Left forelimb (tissue), 1 donor: ENCODE results near the gene ZPBP2.
"Not testable (repeated sequence)": the region's sequence is repeated elsewhere in the genome, so short reads cannot be mapped to it uniquely, and the experiment has no call there.

Experiments used
- DNase-seq: peaks from one replicate; pipeline ENCODE4 v3.0.0-alpha.2; 2018; ENCODE audit warnings: low spot score

ZPBP2 gene

DNA sequence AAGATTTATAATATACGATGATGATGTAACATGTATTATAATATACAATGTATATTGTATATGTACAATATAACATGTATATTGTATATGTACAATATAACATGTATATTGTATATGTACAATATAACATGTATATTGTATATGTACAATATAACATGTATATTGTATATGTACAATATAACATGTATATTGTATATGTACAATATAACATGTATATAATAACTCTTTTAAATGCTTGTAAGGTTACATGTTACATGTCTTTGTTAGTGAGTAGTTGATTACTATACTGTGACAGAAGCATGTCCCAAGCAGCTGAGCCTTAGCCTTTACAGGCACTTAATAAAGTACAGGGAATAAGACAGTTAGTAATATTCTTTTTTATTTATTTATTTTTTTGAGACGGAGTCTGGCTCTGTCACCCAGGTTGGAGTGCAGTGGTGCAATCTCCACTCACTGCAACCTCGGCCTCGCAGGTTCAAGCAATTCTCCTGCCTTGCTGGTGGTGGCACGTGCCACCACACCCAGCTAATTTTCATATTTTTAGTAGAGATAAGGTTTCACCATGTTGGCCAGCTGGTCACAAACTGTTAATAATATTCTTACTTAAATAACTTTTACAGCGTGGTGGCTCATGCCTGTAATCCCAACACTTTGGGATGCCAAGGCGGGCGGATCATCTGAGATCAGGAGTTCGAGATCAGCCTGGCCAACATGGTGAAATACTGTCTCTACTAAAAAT is 11.9 kb upstream of the ZPBP2 start:
- DNase-seq, result not testable (repeated sequence)

DNA sequence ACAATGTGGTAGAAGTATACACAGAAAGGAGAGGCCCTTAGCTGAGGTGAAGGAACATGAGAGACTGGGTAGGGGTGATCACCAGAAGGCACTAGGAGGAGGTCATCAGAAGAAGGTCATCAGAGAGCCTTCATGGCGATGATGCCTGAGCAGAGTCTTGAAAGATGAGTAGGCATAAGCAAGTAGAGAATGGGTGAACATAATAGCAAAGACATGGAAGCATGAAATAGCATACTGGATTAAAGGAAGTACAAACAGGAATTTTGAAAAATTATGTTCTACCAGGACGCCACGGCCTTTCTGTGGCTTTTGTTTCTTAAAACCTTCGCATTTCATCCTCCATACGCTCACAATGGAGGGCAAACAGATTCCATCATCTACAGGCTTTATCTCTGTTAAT is 6.8 kb upstream of the ZPBP2 start:
- no peak for DNase-seq

DNA sequence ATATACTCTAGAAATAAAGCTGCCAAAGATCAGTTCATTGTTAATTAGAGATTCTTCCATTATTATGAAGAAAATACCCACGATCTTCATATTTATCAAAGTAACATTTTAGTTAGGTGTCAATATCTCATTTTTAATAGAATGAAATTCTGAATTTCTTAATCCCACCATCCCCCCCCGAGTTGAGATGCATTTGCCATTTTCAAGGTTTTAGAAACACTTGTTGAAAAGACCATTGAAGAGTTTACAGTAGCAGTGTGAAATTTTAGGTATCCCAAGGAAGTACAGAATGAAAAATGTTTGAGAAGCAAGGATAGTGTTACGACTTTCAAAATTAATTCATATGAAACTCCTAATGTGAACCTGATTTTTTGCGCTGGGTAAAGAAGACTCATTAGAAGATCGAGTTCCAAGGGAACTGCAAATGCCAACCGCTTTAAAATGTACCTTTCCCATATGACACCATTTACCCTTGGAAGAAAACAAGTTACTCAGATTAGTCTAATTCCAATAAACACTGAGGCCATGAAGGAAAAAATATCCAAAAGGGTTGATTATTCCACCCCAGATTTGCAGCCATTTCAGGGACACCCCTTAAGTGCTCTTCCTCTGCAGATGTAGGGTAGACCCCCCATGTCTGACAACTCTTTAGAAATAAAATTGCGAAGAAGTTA is 4.6 kb upstream of the ZPBP2 start:
- DNase-seq, result no peak

DNA sequence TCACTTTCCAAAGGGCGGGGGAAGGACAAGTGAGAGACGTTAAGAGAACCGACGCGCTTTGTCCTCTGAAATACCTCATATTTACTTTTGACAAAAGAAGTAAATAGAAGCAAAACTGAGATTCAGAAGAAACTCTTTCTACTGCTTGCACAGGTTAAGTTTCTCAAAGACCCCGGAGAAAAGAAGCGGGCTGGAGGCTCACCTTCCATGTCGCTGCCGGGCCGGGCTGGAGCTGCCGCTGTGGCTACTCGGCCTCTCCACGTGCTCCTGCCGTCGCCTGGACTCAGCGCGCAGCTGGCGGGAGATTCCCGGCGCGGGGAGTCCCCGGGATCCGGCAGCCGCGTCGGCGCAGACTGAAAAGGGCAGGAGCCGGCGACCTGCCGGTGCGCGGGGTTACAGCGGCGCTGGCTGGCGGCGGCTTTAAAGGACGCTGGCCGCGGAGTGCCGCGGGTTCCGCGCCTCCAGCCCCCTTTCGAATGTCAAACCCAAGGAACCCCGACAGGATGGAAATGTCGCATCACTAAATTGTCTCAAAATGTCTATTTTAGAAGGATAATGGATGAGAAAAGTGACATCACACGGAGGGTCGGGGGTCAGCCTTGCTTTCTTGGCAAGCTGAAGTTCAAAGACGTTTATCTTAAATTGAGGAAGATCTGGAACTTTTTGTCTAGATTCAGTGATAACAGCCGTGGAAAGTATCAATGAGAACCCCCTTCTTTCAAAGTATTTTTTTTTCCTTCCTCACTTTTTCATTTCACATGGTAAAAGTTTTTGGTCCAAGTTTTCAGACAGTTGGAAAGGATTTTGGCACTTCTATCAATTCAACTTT is 3.9 kb upstream of the ZPBP2 start, which contains the start of gene IKZF3:
IKZF3 (minus strand) TSS at position 395 of the 829 bp plus-strand sequence; CDS start at position 209, 186 bp downstream.
- no peak for DNase-seq

DNA sequence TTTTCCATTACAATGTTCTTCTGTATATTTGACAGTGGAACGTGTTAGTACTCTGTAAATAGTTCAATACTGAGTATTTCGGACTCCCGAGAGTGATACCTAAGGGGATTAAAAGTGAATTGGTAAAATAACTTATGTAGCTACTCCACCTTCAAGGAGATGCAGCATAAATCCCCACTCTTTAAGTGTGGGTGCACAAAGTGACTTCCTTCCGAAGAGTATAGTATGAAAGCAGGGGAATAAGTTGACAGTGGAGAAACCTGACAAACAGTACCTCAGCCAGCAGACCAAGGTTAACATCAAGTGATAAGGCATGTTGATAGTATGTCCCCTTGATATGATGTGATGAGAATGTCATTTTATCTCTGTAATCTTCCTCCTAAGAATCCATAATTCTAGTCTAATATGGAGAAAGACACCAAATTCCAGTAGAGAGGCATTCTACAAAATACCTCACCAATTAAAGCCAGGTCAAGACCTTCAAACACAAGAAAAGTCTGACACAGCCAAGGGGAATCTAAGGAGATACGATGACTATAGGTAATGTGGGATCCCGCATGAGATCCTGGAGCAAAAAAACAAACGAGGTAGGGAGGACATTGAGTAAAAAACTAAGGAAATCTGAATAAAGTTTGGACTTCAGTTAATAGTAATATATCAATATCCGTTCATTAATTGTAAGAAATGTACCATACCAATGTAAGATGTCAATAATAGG is 1.8 kb upstream of the ZPBP2 start:
- no peak for DNase-seq

DNA sequence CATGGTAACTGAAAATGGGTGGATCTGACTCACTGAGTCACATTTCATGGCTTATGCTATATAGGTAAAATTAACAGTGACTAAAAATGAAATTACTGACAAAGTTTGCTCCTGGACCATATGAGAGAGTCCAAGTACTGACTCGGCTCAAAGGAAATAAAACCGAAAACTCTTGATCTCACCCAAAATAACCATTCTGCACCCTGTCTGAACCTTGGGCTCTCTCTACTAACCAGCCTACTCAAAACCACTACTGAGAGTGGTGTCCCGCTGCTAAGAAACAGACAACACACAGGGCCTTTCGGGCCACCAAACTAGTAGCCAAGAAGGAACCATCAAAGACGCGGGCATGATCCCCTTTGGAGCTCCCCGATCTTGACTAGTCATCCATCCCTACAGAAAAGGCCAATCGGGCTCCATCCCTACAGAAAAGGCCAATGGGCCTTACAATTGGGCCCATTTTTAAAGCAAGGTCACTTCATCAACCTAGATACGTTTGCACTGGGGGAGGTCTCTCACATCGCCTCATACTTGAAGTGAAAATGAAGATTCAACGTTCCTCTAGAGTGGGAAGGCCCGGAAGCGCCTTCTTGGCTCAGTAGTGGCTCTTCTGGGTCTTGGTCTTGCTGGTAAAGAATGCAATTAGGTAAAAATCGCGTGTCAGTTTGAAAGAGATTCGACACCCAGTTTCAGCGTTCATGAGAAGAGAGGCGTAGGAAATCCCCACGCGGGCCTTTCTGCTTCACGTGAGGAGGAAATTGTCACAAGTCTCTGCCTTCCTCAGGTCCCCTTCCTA is 720 bp upstream of the ZPBP2 start:
- DNase-seq, result no peak

DNA sequence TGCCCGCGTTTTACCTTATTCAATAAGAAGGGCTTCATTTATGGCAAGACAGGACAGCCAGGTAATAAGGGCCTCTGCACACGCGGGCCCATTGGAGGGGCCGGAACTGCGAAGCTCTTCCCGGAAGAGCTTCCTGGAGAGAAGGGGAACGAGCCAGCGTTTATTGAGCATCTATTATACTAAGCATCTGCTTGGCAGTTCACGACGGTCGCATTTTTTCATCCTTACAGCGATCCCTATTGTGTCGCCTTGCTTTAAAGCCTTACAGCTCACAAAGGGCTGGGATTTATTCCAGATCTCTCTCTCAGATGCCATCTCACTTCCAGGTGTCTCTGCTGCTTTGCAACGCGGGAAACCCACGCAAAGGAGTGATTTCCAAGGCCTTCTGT is 546 bp downstream of the ZPBP2 start:
- no peak for DNase-seq

DNA sequence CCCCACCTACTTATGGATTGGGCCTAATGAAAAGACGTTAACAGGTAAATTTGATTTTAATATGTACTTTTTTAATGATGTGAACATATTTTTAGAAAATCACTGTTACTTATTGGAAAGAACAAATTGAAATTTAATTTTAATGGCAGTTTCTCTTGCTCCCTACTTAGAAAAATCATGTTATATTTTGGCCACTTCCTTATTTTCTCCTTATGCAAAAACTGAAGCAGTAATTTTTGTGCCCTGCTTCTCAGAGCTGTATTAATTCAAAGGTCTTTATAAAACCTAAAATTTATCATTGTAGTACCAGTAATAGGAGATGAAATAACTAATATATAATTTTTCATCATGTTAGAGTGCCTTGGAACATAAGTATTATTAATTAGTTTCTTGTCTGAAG is 2.8 kb downstream of the ZPBP2 start:
- no peak for DNase-seq

DNA sequence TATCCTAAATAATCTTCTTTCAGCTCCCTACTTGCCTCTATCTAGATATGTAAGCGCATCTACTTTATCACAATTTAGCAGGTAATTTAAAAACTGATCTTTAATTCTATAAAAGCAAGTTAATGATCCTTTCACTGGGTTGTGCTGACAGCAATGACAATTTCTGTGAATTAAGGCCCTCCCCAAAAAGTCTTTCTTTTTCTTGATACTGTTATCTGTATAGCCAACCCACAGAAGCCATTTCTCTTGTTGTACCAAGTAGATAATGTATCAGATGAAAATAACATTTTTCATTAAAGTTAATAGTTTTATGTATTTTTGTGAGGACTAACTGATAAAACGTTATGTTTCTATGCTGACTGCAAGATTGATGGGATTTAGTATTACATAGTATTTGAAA is 3.8 kb downstream of the ZPBP2 start:
- no peak for DNase-seq

DNA sequence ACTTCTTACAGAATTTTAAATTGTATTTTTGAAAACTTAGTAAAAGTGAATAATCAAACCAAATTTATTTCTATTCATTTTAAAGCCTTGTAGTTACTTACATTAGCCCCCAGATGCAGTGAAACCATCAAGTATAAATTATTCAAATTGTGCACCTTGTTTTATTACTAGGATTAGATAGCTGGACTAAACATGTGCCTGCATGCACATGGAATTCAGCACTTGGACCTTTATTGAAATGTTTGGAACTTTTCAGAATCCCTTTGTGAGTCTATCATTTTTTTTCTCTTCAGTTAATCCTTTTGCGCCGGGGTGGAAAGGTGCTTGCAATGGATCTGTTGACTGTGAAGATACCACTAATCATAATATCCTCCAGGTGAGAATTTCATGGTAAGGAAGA is 4.7 kb downstream of the ZPBP2 start:
- no peak for DNase-seq

DNA sequence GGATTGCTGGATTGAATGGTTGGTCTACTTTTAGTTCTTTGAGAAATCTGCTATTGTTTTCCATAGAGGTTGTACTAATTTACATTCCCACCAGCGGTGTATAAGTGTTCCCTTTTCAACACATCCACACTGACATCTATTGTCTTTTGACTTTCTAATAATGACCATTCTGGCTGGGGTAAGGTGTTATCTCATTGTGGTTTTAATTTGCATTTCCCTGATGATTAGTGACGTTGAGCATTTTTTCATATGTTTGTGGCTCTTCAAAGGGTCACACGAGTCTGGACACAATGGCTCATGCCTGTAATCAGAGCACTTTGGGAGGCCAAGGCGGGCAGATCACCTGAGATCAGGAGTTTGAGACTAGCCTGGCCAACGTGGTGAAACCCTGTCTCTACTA is 18.1 kb downstream of the ZPBP2 start:
- not testable (repeated sequence) for DNase-seq

DNA sequence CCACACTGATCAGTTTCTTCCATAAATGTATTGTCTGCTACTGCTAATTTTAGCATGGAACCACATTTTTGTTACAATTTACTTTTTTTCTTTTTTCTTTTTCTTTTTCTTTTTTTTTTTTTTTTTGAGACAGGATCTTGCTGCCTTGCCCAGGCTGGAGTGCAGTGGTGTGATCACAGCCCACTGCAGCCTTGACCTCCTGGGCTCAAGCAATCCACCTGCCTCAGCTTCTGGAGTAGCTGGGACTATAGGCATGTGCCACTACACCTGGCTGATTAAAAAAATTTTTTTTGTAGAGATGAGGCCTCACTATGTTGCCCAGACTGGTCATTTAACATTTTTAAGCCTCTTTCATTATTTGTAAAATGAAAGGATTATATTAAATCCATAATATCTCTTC is 19.1 kb downstream of the ZPBP2 start:
- DNase-seq, result no peak

DNA sequence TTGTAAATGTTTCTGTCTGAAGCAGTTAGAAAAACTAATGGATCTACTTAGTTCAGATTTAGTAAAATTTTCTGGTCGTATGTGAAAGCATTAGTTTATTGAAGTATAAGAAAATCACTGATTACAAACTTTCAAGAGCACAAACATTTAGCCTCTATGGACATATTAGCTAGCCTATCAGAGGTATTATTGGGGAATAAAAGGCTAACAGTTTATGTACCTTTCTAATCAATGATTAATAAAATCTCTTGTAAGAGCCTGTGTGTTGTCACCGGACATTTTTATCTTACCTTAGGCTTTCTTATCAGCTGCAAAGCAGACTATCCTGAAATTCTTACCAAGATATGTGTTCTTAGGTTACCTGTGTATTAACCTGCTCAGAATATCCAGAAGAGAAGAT is 21.2 kb downstream of the ZPBP2 start:
- DNase-seq, result no peak

DNA sequence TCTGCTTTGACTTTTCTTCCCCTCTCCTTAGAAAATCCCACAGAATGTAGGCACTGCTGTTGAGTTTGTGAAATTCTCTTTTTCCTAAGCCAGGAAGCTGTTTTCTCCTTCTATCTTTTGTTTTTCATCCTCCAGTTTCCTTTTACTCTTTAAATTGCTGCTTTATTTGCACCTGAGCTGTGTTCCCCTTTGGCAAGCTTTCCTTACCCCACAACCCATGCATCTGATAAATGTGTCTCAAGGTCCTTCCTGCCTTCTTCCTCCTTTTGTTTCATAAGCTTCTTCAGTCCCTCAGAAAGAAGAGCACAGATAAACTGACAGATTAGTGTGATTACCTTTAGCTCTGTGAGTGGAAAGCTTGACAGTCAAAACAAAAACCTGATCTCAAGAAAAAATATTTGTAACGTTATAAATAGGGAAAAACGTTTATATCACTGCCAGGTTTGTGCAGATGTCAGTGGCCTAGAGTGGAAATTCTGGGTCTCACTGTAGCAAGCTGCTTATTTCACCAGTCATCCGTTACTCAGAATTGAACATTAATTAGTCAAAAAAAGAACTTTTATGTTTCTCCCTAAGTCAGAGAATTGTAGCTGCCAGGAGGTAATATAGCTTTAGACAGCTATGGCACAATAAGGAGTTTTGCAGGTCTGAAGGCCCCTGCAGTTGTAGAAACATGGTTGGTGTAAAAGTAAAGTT is 26.8 kb downstream of the ZPBP2 start:
- no peak for DNase-seq

DNA sequence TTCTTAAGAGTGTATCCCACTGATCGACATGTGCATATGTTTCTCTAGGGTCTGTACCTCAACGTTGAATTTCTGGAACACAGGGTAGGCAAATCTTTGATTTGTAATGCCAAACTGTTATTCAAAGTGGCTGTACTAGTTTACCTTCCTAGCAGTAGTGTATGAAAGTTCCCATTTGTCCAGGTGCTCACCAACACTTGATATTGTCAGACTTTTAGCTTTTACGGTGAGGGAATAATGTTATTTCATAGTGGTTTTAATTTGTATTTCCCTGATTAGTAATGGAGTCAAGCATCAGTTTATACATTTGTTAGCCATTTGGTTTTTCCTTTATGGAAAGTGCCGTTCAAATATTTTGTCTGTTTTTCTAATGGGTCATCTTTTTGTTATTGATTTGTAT is 30.1 kb downstream of the ZPBP2 start:
- no peak for DNase-seq

DNA sequence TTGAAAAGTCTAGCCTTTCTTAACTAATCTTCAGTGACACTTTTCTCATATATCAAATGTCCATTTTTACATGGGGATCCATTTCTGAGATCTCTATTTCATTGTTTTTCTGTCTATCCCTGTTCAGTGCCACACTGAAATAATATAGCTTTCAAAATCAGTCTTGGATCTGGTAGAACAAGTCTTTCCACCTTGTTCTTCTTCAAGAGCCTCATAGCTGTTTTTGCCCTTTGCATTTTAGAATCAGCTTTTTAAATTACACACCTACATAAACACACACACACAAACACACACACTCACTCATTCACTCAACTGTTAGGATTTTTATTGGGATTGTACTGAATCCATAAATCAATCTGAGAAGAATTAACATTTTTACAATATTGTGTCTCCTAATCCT is 31.2 kb downstream of the ZPBP2 start:
- no peak for DNase-seq

DNA sequence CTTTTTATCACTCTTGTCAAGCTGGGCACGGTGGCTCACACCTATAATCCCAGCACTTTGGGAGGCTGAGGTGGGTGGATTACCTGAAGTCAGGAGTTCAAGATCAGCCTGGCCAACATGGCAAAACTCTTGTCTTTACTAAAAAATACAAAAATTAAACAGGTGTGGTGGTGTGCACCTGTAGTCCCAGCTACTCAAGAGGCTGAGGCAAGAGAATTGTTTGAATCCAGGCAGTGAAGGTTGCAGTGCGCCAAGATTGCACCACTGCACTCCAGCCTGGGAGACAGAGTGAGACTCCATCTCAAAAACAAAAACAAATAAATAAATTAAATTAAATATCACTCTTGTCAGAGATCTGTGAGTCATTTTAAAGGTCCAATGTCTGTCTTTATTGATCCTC is 34.0 kb downstream of the ZPBP2 start:
- not testable (repeated sequence) for DNase-seq

DNA sequence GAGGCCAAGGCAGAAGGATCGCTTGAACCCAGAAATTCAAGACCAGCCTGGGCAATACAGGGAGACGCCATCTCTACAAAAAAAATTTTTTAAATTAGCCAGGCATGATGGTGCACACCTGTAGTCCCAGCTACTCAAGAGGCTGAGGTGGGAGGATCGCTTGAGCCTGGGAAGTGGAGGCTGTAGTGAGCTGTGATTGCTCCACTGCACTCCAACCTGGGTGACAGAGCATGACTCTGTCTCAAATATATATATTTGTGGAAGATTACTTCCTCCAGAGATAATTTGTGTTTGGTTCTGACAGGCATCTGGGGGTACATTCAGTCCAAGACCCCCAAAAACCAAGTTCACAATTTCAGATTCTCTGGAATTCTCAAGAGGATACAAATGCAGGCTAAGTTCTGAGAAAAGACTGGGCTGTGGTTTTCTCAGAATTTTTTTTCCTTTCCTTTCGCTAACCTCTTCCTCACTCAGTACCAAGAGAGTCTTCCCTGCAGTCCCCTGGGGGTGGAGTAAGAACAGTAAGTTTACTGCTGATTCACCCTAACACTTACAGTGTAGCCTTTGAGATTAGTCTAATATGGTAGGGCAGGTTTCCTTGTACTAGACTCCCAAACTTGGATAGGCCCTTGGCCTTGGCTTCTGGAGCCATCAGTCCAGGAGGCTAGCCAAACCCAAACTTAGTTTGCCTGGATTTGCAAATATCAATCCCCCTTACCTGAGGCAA is 35.3 kb downstream of the ZPBP2 start:
- no peak for DNase-seq

DNA sequence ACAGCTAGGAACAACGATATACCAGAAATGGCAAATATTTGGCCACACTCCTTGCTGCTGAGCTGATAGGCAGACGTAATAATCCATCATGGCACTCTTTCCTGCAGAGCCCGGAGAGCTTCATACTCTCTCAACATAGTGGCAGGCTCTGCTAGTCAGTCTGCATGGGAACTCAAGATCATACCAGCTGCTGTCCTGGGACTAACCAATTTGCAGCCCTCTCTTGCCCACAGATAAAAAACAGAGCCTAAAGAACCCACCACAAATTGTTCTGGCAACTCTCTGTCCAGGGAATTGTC is 36.9 kb downstream of the ZPBP2 start:
- no peak for DNase-seq

DNA sequence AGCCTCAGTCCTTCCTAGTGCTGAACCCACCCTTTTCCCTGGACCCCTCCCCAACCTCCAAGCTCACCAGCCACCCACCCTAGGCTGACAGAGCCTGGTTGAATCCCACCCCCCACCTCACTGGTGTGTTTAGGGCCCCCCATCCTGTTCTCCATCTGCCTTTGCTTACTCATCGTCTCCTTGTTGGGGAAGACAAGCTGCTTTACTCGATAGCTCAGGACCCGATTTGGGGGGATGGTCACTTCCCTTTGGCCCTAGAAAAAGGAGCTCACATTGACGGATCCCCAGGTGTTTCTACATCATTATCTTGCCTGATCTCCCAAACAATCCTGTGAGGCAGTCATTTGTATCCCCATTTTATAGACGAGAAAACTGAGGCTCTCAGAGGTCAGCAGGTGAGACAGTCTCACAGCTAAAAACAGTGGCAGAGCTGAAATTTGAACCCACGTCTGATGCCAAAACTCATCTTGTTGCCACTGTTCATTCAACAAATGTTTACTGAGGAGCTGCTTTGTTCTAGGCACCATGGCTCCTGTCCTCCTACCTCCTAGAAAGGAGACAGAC is 40.9 kb downstream of the ZPBP2 start:
- DNase-seq, result no peak
